Retinal pigment epithelial cell (primary cell): ENCODE results near the gene CD151.

ENCODE experiments used
- DNase-seq: peaks from one replicate; pipeline ENCODE4 v3.0.0-alpha.2; 2010; ENCODE audit warnings: low read depth
- H3K4me3 ChIP-seq: 2 replicates; pipeline ENCODE4 v1.5.1; 2011; ENCODE audit warnings: mild to moderate bottlenecking, low read length, control low read depth, moderate library complexity
- CTCF ChIP-seq: conservative IDR thresholded peaks from 2 replicates; pipeline ENCODE4 v1.5.1; 2011; ENCODE audit warnings: low read depth, low read length, control low read depth, inconsistent platforms

Gene CD151

GRCh38 chr11:794013-794765 is 38.6 kb upstream of the CD151 start:
- H3K4me3 ChIP-seq = no peak overlapping the region
- TF ChIP-seq CTCF = no peak
- no peak for DNase-seq

- no peak for DNase-seq
- no peak for TF ChIP-seq CTCF
- peak overlapping the region; percentile 63 for H3K4me3 ChIP-seq
These were observed 37.8 kb upstream of the CD151 start for GRCh38 chr11:794766-795633.

GRCh38 chr11:795634-796564 is 36.9 kb upstream of the CD151 start:
- TF ChIP-seq CTCF = no peak
- no peak for DNase-seq
- H3K4me3 ChIP-seq = peak overlapping the region; percentile 63

- peak overlapping the region; percentile 63 for H3K4me3 ChIP-seq
- no peak for DNase-seq
- TF ChIP-seq CTCF = no peak
These were observed 36.0 kb upstream of the CD151 start for GRCh38 chr11:796565-797295.

GRCh38 chr11:797296-798092 is 35.3 kb upstream of the CD151 start:
- H3K4me3 ChIP-seq = peak overlapping the region; percentile 63
- no peak for DNase-seq
- no peak for TF ChIP-seq CTCF
